Measurements from ENCODE around the gene GNB1. TPM values are rescaled to one million over a fixed set of nuclear protein-coding genes. Genes with fewer than 3 reads are reported as not detected.
A peak's percentile ranks its signal among the peaks of the same experiment; 100 is the strongest.

GNB1 gene
- total RNA-seq, 3 donors from 2014 or later (not counting 1 experiment from before 2014, with no cell fraction given): 285 to 304 (median 289) TPM

DNA sequence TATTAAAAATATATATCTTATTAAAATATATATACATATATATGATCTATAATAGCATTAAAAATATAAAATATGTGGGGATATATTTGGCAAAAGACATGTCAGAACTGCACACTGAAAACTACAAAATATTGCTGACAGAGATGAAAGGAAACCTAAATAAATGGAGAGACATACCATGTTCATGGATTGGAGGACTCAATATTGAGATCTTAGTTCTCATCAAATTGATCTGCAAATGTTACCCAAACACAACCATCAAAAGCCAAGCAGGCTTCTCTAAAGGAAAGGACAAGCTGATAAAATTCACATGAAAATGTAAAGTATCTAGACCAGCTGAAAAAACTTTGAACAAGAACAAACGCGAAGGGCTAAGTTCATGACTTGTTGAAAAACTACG, 119.8 kb downstream of the GNB1 start:
- TF ChIP-seq, protein P1, sequence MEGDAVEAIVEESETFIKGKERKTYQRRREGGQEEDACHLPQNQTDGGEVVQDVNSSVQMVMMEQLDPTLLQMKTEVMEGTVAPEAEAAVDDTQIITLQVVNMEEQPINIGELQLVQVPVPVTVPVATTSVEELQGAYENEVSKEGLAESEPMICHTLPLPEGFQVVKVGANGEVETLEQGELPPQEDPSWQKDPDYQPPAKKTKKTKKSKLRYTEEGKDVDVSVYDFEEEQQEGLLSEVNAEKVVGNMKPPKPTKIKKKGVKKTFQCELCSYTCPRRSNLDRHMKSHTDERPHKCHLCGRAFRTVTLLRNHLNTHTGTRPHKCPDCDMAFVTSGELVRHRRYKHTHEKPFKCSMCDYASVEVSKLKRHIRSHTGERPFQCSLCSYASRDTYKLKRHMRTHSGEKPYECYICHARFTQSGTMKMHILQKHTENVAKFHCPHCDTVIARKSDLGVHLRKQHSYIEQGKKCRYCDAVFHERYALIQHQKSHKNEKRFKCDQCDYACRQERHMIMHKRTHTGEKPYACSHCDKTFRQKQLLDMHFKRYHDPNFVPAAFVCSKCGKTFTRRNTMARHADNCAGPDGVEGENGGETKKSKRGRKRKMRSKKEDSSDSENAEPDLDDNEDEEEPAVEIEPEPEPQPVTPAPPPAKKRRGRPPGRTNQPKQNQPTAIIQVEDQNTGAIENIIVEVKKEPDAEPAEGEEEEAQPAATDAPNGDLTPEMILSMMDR (IDR thresholded peaks at IDR 0.05): no peak
- intact Hi-C loops (cut with micrococcal nuclease): no loop called here
- H3K27ac ChIP-seq (ENCODE audit: low read length): no peak overlapping the region
- H3K9me3 Mint-ChIP-seq: no peaks in the 10 kb centered on the region
- H3K4me3 ChIP-seq (ENCODE audit: low read length): no peak overlapping the region
- ATAC-seq (no peak), DNase-seq (no peak)
- no peak overlapping the region for H3K4me3 Mint-ChIP-seq
- no peaks in the 10 kb centered on the region for H3K27me3 Mint-ChIP-seq (ENCODE audit: low read depth in 2 of 2)
- peaks cover 6% of the 10 kb centered on the region for H3K36me3 Mint-ChIP-seq
- H3K27me3 ChIP-seq (ENCODE audit: control insufficient read depth, insufficient read depth, low read length): no peaks in the 10 kb centered on the region
- peaks cover 13% of the 10 kb centered on the region for H3K36me3 ChIP-seq (ENCODE audit: control insufficient read depth, insufficient read depth, low read length)
- H3K4me1 Mint-ChIP-seq: peaks cover 16 to 27% of the 10 kb centered on the region in 2 donors
- no peaks in the 10 kb centered on the region for H3K9me3 ChIP-seq (ENCODE audit: control insufficient read depth, insufficient read depth, low read length)
- H3K4me1 ChIP-seq (ENCODE audit: control insufficient read depth, insufficient read depth, low read length): peaks cover 8% of the 10 kb centered on the region
- 98% methylated on average over 3 of the region's 3 CpGs for WGBS (ENCODE audit: insufficient coverage)
- no peak overlapping the region for H3K27ac Mint-ChIP-seq

DNA sequence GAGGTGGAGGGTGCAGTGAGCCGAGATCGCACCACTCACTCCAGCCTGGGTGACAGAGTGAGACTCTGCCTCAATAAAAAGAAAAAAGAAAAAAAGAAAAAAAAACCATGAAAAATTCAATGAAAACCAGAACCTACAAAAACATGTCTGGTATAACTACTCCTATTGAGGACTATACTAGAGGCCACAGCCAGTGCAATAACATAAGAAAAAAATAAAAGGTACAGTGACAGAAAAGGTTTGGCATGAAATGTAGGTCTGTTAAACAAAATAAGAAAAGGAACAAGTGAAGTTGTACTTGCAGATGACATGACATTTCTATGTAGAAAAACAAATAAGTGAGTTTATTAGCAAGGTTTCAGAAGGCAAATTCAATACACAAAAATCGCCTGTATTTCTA, 120.8 kb downstream of the GNB1 start:
- peaks cover 6 to 18% of the 10 kb centered on the region in 2 donors for H3K4me1 Mint-ChIP-seq
- WGBS (ENCODE audit: insufficient coverage): 100% methylated on average over 1 of the region's 3 CpGs
- H3K4me3 Mint-ChIP-seq: no peak overlapping the region
- H3K4me1 ChIP-seq (ENCODE audit: control insufficient read depth, insufficient read depth, low read length): no peaks in the 10 kb centered on the region
- H3K27ac Mint-ChIP-seq: peak overlapping the region in 1 of 2 donors; percentile 54
- peaks cover 13% of the 10 kb centered on the region for H3K36me3 ChIP-seq (ENCODE audit: control insufficient read depth, insufficient read depth, low read length)
- H3K27ac ChIP-seq (ENCODE audit: low read length): no peak overlapping the region
- TF ChIP-seq, protein P1 (IDR thresholded peaks at IDR 0.05): no peak
- no peak for ATAC-seq
- DNase-seq: no peak
- no peak overlapping the region for H3K4me3 ChIP-seq (ENCODE audit: low read length)
- intact Hi-C loops (cut with micrococcal nuclease): no loop called here
- no peaks in the 10 kb centered on the region for H3K9me3 ChIP-seq (ENCODE audit: control insufficient read depth, insufficient read depth, low read length)
- no peaks in the 10 kb centered on the region for H3K9me3 Mint-ChIP-seq
- no peaks in the 10 kb centered on the region for H3K27me3 ChIP-seq (ENCODE audit: control insufficient read depth, insufficient read depth, low read length)
- H3K27me3 Mint-ChIP-seq (ENCODE audit: low read depth in 2 of 2): no peaks in the 10 kb centered on the region
- H3K36me3 Mint-ChIP-seq: peaks cover 6% of the 10 kb centered on the region

DNA sequence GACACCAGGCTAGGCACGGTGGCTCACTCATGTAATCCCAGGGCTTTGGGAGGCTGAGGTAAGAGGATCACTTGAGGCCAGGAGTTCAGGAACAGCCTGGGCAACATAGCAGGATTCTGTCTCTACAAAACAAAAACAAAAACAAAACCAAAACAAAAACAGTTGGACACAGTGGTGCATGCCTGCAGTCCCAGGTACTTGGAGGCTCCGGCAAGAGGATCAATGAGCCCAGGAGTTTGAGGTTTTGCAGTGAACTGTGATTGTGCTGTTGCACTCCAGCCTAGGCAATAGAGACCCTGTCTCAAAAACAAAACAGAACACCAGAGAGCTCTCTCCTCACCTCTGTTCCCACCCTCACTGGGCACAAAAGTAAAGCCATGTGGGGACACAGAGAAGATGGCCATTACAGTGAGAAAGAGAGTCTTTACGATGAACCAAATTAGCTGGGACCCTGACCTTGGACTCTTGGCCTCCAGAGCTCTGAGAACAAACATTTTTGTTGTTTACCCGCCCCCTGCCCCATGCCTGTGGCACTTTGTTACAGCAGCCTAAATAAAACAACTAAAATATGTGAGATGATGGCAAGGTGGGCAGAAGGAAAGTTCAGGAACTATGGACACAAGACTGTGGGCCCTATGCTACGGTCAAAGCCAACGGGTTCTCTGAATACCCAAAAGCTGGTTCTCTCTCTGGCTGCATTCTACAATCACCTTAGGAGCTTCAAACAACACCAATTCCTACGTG, 122.5 kb downstream of the GNB1 start:
- Histone ChIP-seq H3K9me3 (ENCODE audit: control insufficient read depth, insufficient read depth, low read length) (no peaks in the 10 kb centered on the region), H3K36me3 (ENCODE audit: control insufficient read depth, insufficient read depth, low read length) (peaks cover 27% of the 10 kb centered on the region), H3K4me3 (ENCODE audit: low read length) (no peak overlapping the region), H3K4me1 (ENCODE audit: control insufficient read depth, insufficient read depth, low read length) (no peaks in the 10 kb centered on the region), H3K27ac (ENCODE audit: low read length) (no peak overlapping the region), H3K27me3 (ENCODE audit: control insufficient read depth, insufficient read depth, low read length) (no peaks in the 10 kb centered on the region)
- intact Hi-C loops (cut with micrococcal nuclease): no loop called here
- H3K4me3 Mint-ChIP-seq: no peak overlapping the region
- peaks cover 6% of the 10 kb centered on the region for H3K36me3 Mint-ChIP-seq
- H3K27me3 Mint-ChIP-seq (ENCODE audit: low read depth in 2 of 2): no peaks in the 10 kb centered on the region
- TF ChIP-seq, protein P1 (IDR thresholded peaks at IDR 0.05): no peak
- 95% methylated on average over 7 of the region's 7 CpGs for WGBS (ENCODE audit: insufficient coverage)
- H3K4me1 Mint-ChIP-seq: peaks cover 9 to 18% of the 10 kb centered on the region in 2 donors
- no peak overlapping the region for H3K27ac Mint-ChIP-seq
- no peaks in the 10 kb centered on the region for H3K9me3 Mint-ChIP-seq
- DNase-seq (no peak), ATAC-seq (no peak)

All from natural killer cell (primary cell).